NT2/D1 (cell line): ENCODE results near the gene KIF12.

Experiments used
- SUZ12 ChIP-seq: IDR thresholded peaks from 2 replicates; pipeline ENCODE4 v1.6.1; 2011; ENCODE audit not compliant: insufficient read length, insufficient read depth; ENCODE audit errors: extremely low read depth
- ZNF274 ChIP-seq: IDR thresholded peaks from 2 replicates; pipeline ENCODE4 v1.6.1; 2011; ENCODE audit warnings: mild to moderate bottlenecking, low read depth, low read length

DNA sequence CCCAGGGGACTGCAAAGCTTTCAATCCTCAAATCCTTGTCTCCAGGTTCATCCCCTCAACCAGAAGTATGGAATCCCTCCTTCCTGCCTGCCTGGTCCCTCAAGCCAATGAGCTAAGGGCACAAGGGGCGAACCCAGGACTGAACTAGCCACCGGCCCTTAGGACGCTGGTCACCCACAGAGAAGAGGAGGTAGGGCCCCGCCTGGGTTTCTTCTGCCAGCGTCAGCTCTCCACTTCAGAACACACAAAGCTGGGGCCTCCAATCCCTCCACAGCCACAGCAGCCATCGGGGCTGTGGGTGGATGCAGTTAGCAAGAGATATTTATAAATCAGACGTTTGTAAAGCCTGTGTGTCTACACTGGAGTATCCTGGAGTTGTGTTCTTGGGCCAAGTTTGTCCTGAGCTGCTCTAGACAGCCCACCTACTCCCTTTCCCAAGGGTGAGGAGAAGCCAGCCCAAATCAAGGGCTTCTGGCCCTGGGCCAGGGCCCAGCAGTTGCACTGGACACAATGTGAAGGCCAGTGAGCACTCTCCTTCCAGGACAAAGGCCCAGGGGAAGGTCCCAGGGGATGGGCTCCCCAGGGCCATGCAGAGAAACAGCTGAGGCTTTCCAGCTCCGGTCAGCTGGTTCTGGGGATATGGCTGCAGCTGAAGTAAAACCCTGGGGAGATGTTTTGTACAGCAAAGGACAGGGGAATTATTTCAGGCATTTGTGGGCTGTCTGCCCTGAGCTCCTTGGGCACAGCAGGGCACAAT lies 39.9 kb downstream of the KIF12 start:
- TF ChIP-seq SUZ12 (no peak), ZNF274 (no peak)
